SK-N-SH (cell line): ENCODE results near the gene B3GALNT1. TPM values are rescaled to one million over a fixed set of nuclear protein-coding genes. Genes with fewer than 3 reads are reported as not detected.

Experiments
- CTCF ChIA-PET: fragments of 300-600, 350-600 bp; formaldehyde crosslinking; extraction: SDS; loops from one replicate; lab custom pipeline; 2021; lab: Yijun Ruan, JAX
- POLR2A ChIA-PET: fragments of 350-600 bp; sonication (Branson Sonifier 250); formaldehyde crosslinking; extraction: SDS; loops from one replicate; lab custom pipeline; 2020; ENCODE audit warnings: antibody characterized with exemption, inconsistent platforms; lab: Yijun Ruan, JAX
- DNase-seq: peaks from one replicate; pipeline ENCODE4 v3.0.0; 2012
- H2AFZ ChIP-seq: fragments of 200-600 bp; sonication (generic); 2 replicates; pipeline ENCODE4 v1.8.1; 2016; ENCODE audit warnings: antibody characterized with exemption, mild to moderate bottlenecking, low read depth
- H3F3A ChIP-seq: fragments of 200-600 bp; sonication (generic); replicated peaks from 2 replicates; pipeline ENCODE3; 2016; ENCODE audit warnings: antibody characterized with exemption, mild to moderate bottlenecking; ENCODE audit not compliant: insufficient read depth
- H3K27ac ChIP-seq, 2 experiments: fragments of 200-500 bp in 1 of 2; fragments of 200-600 bp in 1 of 2; sonication (Bioruptor generic) in 1 of 2; sonication (generic), shearing (Covaris generic) in 1 of 2; 2 replicates each; pipeline versions ENCODE4 v1.5.1 to v1.6.1; 2014 to 2016; ENCODE audit warnings: low read depth in 2 of 2, inconsistent platforms in 1 of 2, low read length in 1 of 2, mild to moderate bottlenecking in 1 of 2, mixed read lengths in 1 of 2
- H3K27me3 ChIP-seq: fragments of 200-600 bp; sonication (generic), shearing (Covaris generic); 2 replicates; pipeline ENCODE4 v1.6.1; 2016; ENCODE audit warnings: mixed run types; ENCODE audit not compliant: insufficient read depth
- H3K36me3 ChIP-seq, 2 experiments: fragments of 200-500 bp in 1 of 2; fragments of 200-600 bp in 1 of 2; sonication (Bioruptor generic) in 1 of 2; sonication (generic) in 1 of 2; replicated peaks in 1 of 2; 2 replicates each; pipeline versions ENCODE3 to v1.5.1; 2014 to 2016; ENCODE audit warnings: low read length in 1 of 2, mild to moderate bottlenecking in 1 of 2; ENCODE audit not compliant: insufficient read depth in 2 of 2, control insufficient read depth in 1 of 2
- H3K4me1 ChIP-seq, 2 experiments: fragments of 200-500 bp in 1 of 2; fragments of 200-600 bp in 1 of 2; sonication (Bioruptor generic) in 1 of 2; sonication (generic), shearing (Covaris generic) in 1 of 2; 2 replicates each; pipeline versions ENCODE4 v1.5.1 to v1.6.1; 2014 to 2016; ENCODE audit warnings: low read depth in 1 of 2, low read length in 1 of 2, mixed run types in 1 of 2; ENCODE audit not compliant: insufficient read depth in 2 of 2, control insufficient read depth in 1 of 2
- H3K4me2 ChIP-seq: fragments of 200-600 bp; sonication (generic), shearing (Covaris generic); 2 replicates; pipeline ENCODE4 v1.6.1; 2017; ENCODE audit warnings: mixed run types
- H3K4me3 ChIP-seq, 2 experiments: fragments of 200-500 bp in 1 of 2; fragments of 200-600 bp in 1 of 2; sonication (Bioruptor generic) in 1 of 2; sonication (generic), shearing (Covaris generic) in 1 of 2; 2 replicates each; pipeline versions ENCODE4 v1.5.1 to v1.8.1; 2014 to 2016; ENCODE audit warnings: low read depth in 2 of 2, inconsistent platforms in 1 of 2, low read length in 1 of 2, mild to moderate bottlenecking in 1 of 2, mixed read lengths in 1 of 2, moderate library complexity in 1 of 2
- H3K79me2 ChIP-seq: fragments of 200-600 bp; sonication (generic); 2 replicates; pipeline ENCODE4 v1.8.1; 2017; ENCODE audit warnings: mild to moderate bottlenecking; ENCODE audit not compliant: insufficient read depth
- H3K9ac ChIP-seq: fragments of 200-600 bp; sonication (generic); 2 replicates; pipeline ENCODE4 v1.6.1; 2017; ENCODE audit warnings: mixed run types
- H3K9me2 ChIP-seq: fragments of 200-600 bp; sonication (generic); 2 replicates; pipeline ENCODE4 v1.6.1; 2017; ENCODE audit warnings: mixed run types
- H3K9me3 ChIP-seq: fragments of 200-600 bp; sonication (generic); 2 replicates; pipeline ENCODE4 v1.6.1; 2017; ENCODE audit warnings: mixed run types, mild to moderate bottlenecking, moderate library complexity
- H4K20me1 ChIP-seq: fragments of 200-600 bp; sonication (generic); 2 replicates; pipeline ENCODE4 v1.6.1; 2017; ENCODE audit warnings: mild to moderate bottlenecking, mixed run types; ENCODE audit not compliant: insufficient read depth
- CHD2 ChIP-seq: fragments of 150-350 bp; IDR thresholded peaks from 2 replicates; pipeline ENCODE4 v1.6.1; 2018; ENCODE audit warnings: low read length; ENCODE audit not compliant: partially characterized antibody
- CTCF ChIP-seq: fragments of 200-600 bp; sonication (generic); IDR thresholded peaks from 2 replicates; pipeline ENCODE4 v1.6.1; 2017; ENCODE audit warnings: antibody characterized with exemption, mild to moderate bottlenecking, moderate library complexity
- ELF1 ChIP-seq: IDR thresholded peaks from 2 replicates; pipeline ENCODE4 v1.4.0; 2012
- EP300 ChIP-seq, 2 experiments: IDR thresholded peaks; 2 replicates each; pipeline versions ENCODE4 v1.4.0 to v1.6.1; 2012; ENCODE audit warnings: borderline replicate concordance in 1 of 2, low read depth in 1 of 2, low read length in 1 of 2
- EZH2phosphoT487 ChIP-seq: fragments of 200-600 bp; sonication (generic); IDR thresholded peaks from 2 replicates; pipeline ENCODE4 v1.6.1; 2017; ENCODE audit warnings: low read depth, mixed run types, mild to moderate bottlenecking, antibody characterized with exemption, moderate library complexity, borderline replicate concordance
- FOSL2 ChIP-seq: IDR thresholded peaks from 2 replicates; pipeline ENCODE4 v1.4.0; 2012; ENCODE audit warnings: low read depth, mild to moderate bottlenecking, moderate library complexity, borderline replicate concordance
- GABPA ChIP-seq: IDR thresholded peaks from 2 replicates; pipeline ENCODE4 v1.4.0; 2012; ENCODE audit warnings: low read depth, mild to moderate bottlenecking
- IRF3 ChIP-seq: fragments of 150-350 bp; IDR thresholded peaks from 2 replicates; pipeline ENCODE4 v1.6.1; 2016; ENCODE audit warnings: mild to moderate bottlenecking, low read depth, low read length
- JUND ChIP-seq: IDR thresholded peaks from 2 replicates; pipeline ENCODE4 v1.4.0; 2012
- MEF2A ChIP-seq: IDR thresholded peaks from 2 replicates; pipeline ENCODE4 v1.4.0; 2012; ENCODE audit warnings: low read depth, borderline replicate concordance
- MXI1 ChIP-seq: IDR thresholded peaks from 2 replicates; pipeline ENCODE4 v1.6.1; 2012; ENCODE audit warnings: mild to moderate bottlenecking, low read depth, low read length, improper control_type of control experiment
- NFIC ChIP-seq: IDR thresholded peaks from 2 replicates; pipeline ENCODE4 v1.4.0; 2012; ENCODE audit warnings: borderline replicate concordance
- POLR2AphosphoS5 ChIP-seq: IDR thresholded peaks from 2 replicates; pipeline ENCODE4 v1.6.1; 2012; ENCODE audit warnings: low read depth, low read length
- RAD21 ChIP-seq: IDR thresholded peaks from 2 replicates; pipeline ENCODE4 v1.6.1; 2012; ENCODE audit warnings: mild to moderate bottlenecking, low read length
- RFX5 ChIP-seq: IDR thresholded peaks from 2 replicates; pipeline ENCODE4 v1.6.1; 2012; ENCODE audit warnings: mild to moderate bottlenecking, improper control_type of control experiment, low read length
- RXRA ChIP-seq: IDR thresholded peaks from 2 replicates; pipeline ENCODE4 v1.4.0; 2012; ENCODE audit warnings: low read depth, mild to moderate bottlenecking, borderline replicate concordance
- SIN3A ChIP-seq: IDR thresholded peaks from 2 replicates; pipeline ENCODE4 v1.6.1; 2012; ENCODE audit warnings: low read depth, mild to moderate bottlenecking, low read length, moderate library complexity, borderline replicate concordance
- TAF1 ChIP-seq: IDR thresholded peaks from 2 replicates; pipeline ENCODE4 v1.6.1; 2012; ENCODE audit warnings: low read depth, mild to moderate bottlenecking, low read length, moderate library complexity, borderline replicate concordance
- TCF12 ChIP-seq: IDR thresholded peaks from 2 replicates; pipeline ENCODE4 v1.4.0; 2012
- USF1 ChIP-seq: IDR thresholded peaks from 2 replicates; pipeline ENCODE4 v1.4.0; 2012; ENCODE audit warnings: low read depth, borderline replicate concordance
- YY1 ChIP-seq: IDR thresholded peaks from 2 replicates; pipeline ENCODE4 v1.4.0; 2012; ENCODE audit warnings: low read depth, mild to moderate bottlenecking
- WGBS: methylation state at CpG from one replicate; pipeline ENCODE4 v1.1.6; 2017; ENCODE audit warnings: low lambda C conversion rate; 5-methylcytosine and 5-hydroxymethylcytosine counted together
- polyA plus RNA-seq, 3 experiments: library from polyadenylated mRNA; depleted of rRNA; stranded (reverse); fragments of >200 nt; gene quantifications; 2 replicates each; pipeline ENCODE4 v1.2.3, GENCODE V29; 2012
- TF ChIP-seq, protein P1 (sequence below): IDR thresholded peaks from 2 replicates; pipeline ENCODE4 v1.4.0; 2012; ENCODE audit warnings: low read depth
- TF ChIP-seq, protein P2 (sequence below): IDR thresholded peaks from 2 replicates; pipeline ENCODE4; 2012

Gene B3GALNT1
- polyA plus RNA-seq, 1 of the 3 experiments (the other 2 are of a cell fraction), result 0.15 TPM

- no peaks in the 10 kb centered on the region for H3F3A ChIP-seq
- POLR2A ChIA-PET, result no interaction called here
- no peaks in the 10 kb centered on the region for H3K36me3 ChIP-seq
- 31% methylated on average over 2 of the region's 2 CpGs for WGBS
- no peaks in the 10 kb centered on the region for H3K79me2 ChIP-seq
- no peaks in the 10 kb centered on the region for H4K20me1 ChIP-seq
- CTCF ChIA-PET, result no interaction called here
- H3K27me3 ChIP-seq, result no peaks in the 10 kb centered on the region
- H3K9me3 ChIP-seq, result no peaks in the 10 kb centered on the region
- no peak overlapping the region for H3K4me3 ChIP-seq
- no peaks in the 10 kb centered on the region; a peak in 1 of 4 replicates for H3K4me1 ChIP-seq
- no peak overlapping the region for H2AFZ ChIP-seq
- H3K27ac ChIP-seq, result no peak overlapping the region
- H3K9ac ChIP-seq, result no peak overlapping the region
- no peak overlapping the region for H3K4me2 ChIP-seq
- TF ChIP-seq CHD2 (no peak), GABPA (no peak), RXRA (no peak), EZH2phosphoT487 (no peak), NFIC (no peak), RFX5 (no peak), MXI1 (no peak), USF1 (no peak), SIN3A (no peak), ELF1 (no peak), TCF12 (no peak)
- TF ChIP-seq, protein P1, sequence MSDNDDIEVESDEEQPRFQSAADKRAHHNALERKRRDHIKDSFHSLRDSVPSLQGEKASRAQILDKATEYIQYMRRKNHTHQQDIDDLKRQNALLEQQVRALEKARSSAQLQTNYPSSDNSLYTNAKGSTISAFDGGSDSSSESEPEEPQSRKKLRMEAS, result no peak
- no peaks in the 10 kb centered on the region for H3K9me2 ChIP-seq
- no peak for DNase-seq
Observed at GRCh38 chr3:161084277-161084676, 20.9 kb downstream of the B3GALNT1 start.

DNA sequence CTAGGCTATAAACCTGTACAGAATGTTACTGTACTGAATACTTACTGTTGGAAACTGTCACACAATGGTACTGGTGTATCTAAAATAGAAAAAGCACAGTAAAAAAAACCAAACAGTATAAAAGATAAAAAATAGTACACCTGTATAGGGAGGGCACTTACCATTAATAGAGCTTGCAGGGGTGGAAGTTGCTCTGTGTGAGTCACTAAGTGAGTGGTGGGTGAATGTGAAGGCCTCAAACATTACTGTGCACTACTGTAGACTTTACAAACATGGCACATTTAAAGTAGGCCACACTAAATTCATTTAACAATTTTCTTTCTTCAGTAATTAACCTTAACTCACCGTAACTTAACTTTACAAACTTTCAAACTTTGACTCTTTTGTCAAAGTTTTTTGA, 22.0 kb downstream of the B3GALNT1 start:
- DNase-seq, result no peak
- Histone ChIP-seq H2AFZ (no peak overlapping the region), H3K4me1 (no peaks in the 10 kb centered on the region; a peak in 1 of 4 replicates), H3F3A (no peaks in the 10 kb centered on the region), H3K9ac (no peak overlapping the region)
- WGBS, result 77% methylated on average over 1 of the region's 1 CpG
- TF ChIP-seq TAF1 (no peak), POLR2AphosphoS5 (no peak), USF1 (no peak), MEF2A (no peak), MXI1 (no peak), JUND (no peak), EZH2phosphoT487 (no peak), RXRA (no peak), IRF3 (no peak), ELF1 (no peak), CTCF (no peak), RAD21 (no peak), FOSL2 (no peak), GABPA (no peak), TCF12 (no peak), CHD2 (no peak), EP300 (IDR thresholded peaks at IDR 0.05; ENCODE audit: borderline replicate concordance in 1 of 2, low read depth in 1 of 2, low read length in 1 of 2) (no peak), YY1 (no peak)
- TF ChIP-seq, protein P2, sequence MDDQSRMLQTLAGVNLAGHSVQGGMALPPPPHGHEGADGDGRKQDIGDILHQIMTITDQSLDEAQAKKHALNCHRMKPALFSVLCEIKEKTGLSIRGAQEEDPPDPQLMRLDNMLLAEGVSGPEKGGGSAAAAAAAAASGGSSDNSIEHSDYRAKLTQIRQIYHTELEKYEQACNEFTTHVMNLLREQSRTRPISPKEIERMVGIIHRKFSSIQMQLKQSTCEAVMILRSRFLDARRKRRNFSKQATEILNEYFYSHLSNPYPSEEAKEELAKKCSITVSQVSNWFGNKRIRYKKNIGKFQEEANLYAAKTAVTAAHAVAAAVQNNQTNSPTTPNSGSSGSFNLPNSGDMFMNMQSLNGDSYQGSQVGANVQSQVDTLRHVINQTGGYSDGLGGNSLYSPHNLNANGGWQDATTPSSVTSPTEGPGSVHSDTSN, result no peak
- TF ChIP-seq, all 33 proteins: peak for 0
- H3K27me3 ChIP-seq, result no peaks in the 10 kb centered on the region
- H3K79me2 ChIP-seq, result no peaks in the 10 kb centered on the region
- H3K4me3 ChIP-seq, result no peak overlapping the region
- no peak overlapping the region for H3K27ac ChIP-seq
- ChIA-PET CTCF (no interaction called here), POLR2A (no interaction called here)
- H3K9me2 ChIP-seq, result no peaks in the 10 kb centered on the region
- H3K36me3 ChIP-seq, result no peaks in the 10 kb centered on the region
- no peaks in the 10 kb centered on the region for H3K9me3 ChIP-seq
- H4K20me1 ChIP-seq, result no peaks in the 10 kb centered on the region
- no peak overlapping the region for H3K4me2 ChIP-seq
